ENCODE measurements around the gene RBM19.

RBM19 gene

DNA sequence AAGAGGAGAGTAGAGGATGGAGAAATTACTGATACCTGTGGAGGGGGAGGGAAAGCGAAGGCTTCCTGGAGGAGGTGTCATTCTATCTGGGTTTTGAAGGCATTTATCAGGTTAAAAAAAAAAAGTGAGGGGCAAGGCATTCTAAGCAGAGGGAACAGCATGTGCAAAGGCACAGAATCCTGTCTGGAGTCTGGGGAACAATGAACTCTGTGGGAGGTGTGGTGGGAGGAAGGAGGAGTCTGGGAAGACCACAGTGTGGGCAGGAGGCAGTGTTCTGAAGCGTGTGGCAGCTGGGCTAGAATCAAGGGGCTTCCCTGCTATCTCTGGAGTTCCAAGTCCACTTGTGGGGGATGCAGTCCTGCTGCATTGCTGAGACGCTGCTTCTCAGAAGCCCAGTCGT, 123.4 kb downstream of the RBM19 start:
- H3K4me1 ChIP-seq (ENCODE audit: control insufficient read depth in 1 of 2, insufficient read depth in 1 of 2, low read depth in 1 of 2, low read length in 1 of 2): peaks cover 24 to 26% of the 10 kb centered on the region in 2 experiments
- no peaks in the 10 kb centered on the region for H3K27me3 ChIP-seq
- H3K36me3 ChIP-seq: peaks cover 8% of the 10 kb centered on the region
- no peaks in the 10 kb centered on the region for H3K9me3 ChIP-seq
- no peak for TF ChIP-seq CTCF (IDR thresholded peaks at IDR 0.05)
- H3K4me3 ChIP-seq (ENCODE audit: low read depth in 1 of 2, low read length in 1 of 2): no peak overlapping the region
- no peak overlapping the region for H3K27ac ChIP-seq

- H3K4me1 ChIP-seq (ENCODE audit: control insufficient read depth in 1 of 2, insufficient read depth in 1 of 2, low read depth in 1 of 2, low read length in 1 of 2): peaks cover 17% of the 10 kb centered on the region in 2 experiments
- H3K9me3 ChIP-seq: no peaks in the 10 kb centered on the region
- peaks cover 8% of the 10 kb centered on the region for H3K36me3 ChIP-seq
- no peaks in the 10 kb centered on the region for H3K27me3 ChIP-seq
- no peak overlapping the region for H3K4me3 ChIP-seq (ENCODE audit: low read depth in 1 of 2, low read length in 1 of 2)
- H3K27ac ChIP-seq: no peak overlapping the region
- no peak for TF ChIP-seq CTCF (IDR thresholded peaks at IDR 0.05)
These were observed 124.3 kb downstream of the RBM19 start for GRCh38 chr12:113841786-113842185.

- Histone ChIP-seq H3K4me3 (ENCODE audit: low read depth in 1 of 2, low read length in 1 of 2) (no peak overlapping the region), H3K4me1 (ENCODE audit: control insufficient read depth in 1 of 2, insufficient read depth in 1 of 2, low read depth in 1 of 2, low read length in 1 of 2) (peaks cover 4% of the 10 kb centered on the region in 2 experiments), H3K36me3 (peaks cover 8% of the 10 kb centered on the region), H3K27ac (no peak overlapping the region), H3K9me3 (no peaks in the 10 kb centered on the region), H3K27me3 (no peaks in the 10 kb centered on the region)
- no peak for TF ChIP-seq CTCF (IDR thresholded peaks at IDR 0.05)
These were observed 125.6 kb downstream of the RBM19 start for GRCh38 chr12:113840401-113841042.

GRCh38 chr12:113838896-113839295, 127.2 kb downstream of the RBM19 start:
- H3K36me3 ChIP-seq: peaks cover under 1% of the 10 kb centered on the region
- H3K4me3 ChIP-seq (ENCODE audit: low read depth in 1 of 2, low read length in 1 of 2): no peak overlapping the region
- no peak for TF ChIP-seq CTCF (IDR thresholded peaks at IDR 0.05)
- no peaks in the 10 kb centered on the region for H3K4me1 ChIP-seq (ENCODE audit: control insufficient read depth in 1 of 2, insufficient read depth in 1 of 2, low read depth in 1 of 2, low read length in 1 of 2)
- no peaks in the 10 kb centered on the region for H3K9me3 ChIP-seq
- H3K27ac ChIP-seq: no peak overlapping the region
- no peaks in the 10 kb centered on the region for H3K27me3 ChIP-seq

DNA sequence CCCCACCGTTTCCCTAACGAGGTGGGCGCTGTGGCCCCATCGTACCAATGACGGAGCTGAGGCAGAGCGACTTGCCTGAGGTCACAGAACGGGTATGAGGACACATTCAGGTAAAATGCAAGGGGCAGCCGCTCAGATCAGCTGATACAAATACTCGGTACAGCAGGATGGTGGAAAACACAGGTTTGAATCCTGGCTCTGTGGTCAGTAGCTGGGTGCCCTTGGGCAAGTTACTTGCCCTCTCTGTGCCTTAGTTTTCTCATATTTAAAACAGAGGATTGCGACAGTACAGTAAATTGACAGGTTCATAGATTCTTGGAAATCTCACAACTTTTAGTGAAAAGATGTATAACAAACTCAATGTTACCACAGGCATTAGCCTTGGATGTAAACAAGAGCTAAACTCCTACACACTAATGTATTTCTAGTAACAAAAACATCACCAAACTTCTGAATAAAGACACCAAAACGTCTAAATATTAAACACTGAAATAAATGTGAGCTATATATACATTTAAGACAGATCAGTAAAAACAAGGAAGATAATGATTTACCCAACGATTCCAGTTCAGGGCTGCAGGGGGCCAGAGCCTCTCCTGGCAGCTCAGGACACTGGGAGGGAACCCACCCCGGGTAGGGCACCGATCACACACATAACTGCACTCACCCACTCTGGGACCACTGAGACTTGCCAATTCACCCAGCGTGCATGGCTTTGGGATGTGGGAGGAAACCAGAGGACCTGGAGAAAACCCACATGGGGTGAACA, 128.4 kb downstream of the RBM19 start:
- Histone ChIP-seq H3K4me3 (ENCODE audit: low read depth in 1 of 2, low read length in 1 of 2) (no peak overlapping the region), H3K4me1 (ENCODE audit: control insufficient read depth in 1 of 2, insufficient read depth in 1 of 2, low read depth in 1 of 2, low read length in 1 of 2) (no peaks in the 10 kb centered on the region), H3K36me3 (no peaks in the 10 kb centered on the region), H3K9me3 (no peaks in the 10 kb centered on the region), H3K27me3 (no peaks in the 10 kb centered on the region), H3K27ac (no peak overlapping the region)
- no peak for TF ChIP-seq CTCF (IDR thresholded peaks at IDR 0.05)

Data from neutrophil (primary cell).